NCI-H187 (cell line): ENCODE measurements around the gene CDC34.

ENCODE experiments used
- DNase-seq, 2 experiments: peaks; one replicate each; lab custom pipeline; 2025; lab: John Stamatoyannopoulos, UW

The CDC34 gene

GRCh38 chr19:588741-589692 is 57.5 kb downstream of the CDC34 start:
- DNase-seq, result peak in 1 of 2 experiments; percentile 40

GRCh38 chr19:589693-590395 is 58.3 kb downstream of the CDC34 start, which contains the start of gene HCN2:
Gene HCN2, plus strand, starts transcription at chr19:589881. Its CDS starts 65 bp downstream, at chr19:589946.
- no peak for DNase-seq

GRCh38 chr19:590396-590745 is 58.8 kb downstream of the CDC34 start:
- DNase-seq, result no peak

GRCh38 chr19:590750-591098 is 59.2 kb downstream of the CDC34 start:
- no peak for DNase-seq

- no peak for DNase-seq
Measured at GRCh38 chr19:591099-591958, 59.8 kb downstream of the CDC34 start.
